Ovary (tissue), 3 donors: ENCODE data around the gene UBE2QL1.

Experiments used
- CTCF ChIP-seq, 3 donors: fragments of 450-650 bp in 2 of 3; fragments of 200-600 bp in 1 of 3; IDR thresholded peaks; one replicate each; pipeline versions ENCODE4 v1.5.1 to v1.8.0; 2016 to 2022; ENCODE audit warnings: antibody characterized with exemption in 3 of 3, mild to moderate bottlenecking in 1 of 3
- EP300 ChIP-seq: sonication (generic); formaldehyde crosslinking; IDR thresholded peaks from one replicate; pipeline ENCODE4 v1.6.1; 2017; ENCODE audit warnings: antibody characterized with exemption
- POLR2A ChIP-seq: fragments of 450-650 bp; IDR thresholded peaks from one replicate; pipeline ENCODE4 v1.6.1; 2017; ENCODE audit warnings: antibody characterized with exemption, mild to moderate bottlenecking, moderate library complexity
- donor health status: DM: no; HTN: no; CAD: no.

- no peak for TF ChIP-seq POLR2A
- no peak for TF ChIP-seq CTCF (IDR thresholded peaks at IDR 0.05)
- TF ChIP-seq EP300 = no peak
Measured at GRCh38 chr5:6505416-6505755, 56.7 kb downstream of the UBE2QL1 start.
